GM18867 (cell line): Measurements from ENCODE around the gene HP1BP3.

Experiments
- ATAC-seq: cut with Tn5 transposase; IDR thresholded peaks from one replicate; pipeline ENCODE4 v1.9.1; 2021; ENCODE audit warnings: mild to moderate bottlenecking, moderate library complexity; ENCODE audit not compliant: unreplicated experiment

The HP1BP3 gene

DNA sequence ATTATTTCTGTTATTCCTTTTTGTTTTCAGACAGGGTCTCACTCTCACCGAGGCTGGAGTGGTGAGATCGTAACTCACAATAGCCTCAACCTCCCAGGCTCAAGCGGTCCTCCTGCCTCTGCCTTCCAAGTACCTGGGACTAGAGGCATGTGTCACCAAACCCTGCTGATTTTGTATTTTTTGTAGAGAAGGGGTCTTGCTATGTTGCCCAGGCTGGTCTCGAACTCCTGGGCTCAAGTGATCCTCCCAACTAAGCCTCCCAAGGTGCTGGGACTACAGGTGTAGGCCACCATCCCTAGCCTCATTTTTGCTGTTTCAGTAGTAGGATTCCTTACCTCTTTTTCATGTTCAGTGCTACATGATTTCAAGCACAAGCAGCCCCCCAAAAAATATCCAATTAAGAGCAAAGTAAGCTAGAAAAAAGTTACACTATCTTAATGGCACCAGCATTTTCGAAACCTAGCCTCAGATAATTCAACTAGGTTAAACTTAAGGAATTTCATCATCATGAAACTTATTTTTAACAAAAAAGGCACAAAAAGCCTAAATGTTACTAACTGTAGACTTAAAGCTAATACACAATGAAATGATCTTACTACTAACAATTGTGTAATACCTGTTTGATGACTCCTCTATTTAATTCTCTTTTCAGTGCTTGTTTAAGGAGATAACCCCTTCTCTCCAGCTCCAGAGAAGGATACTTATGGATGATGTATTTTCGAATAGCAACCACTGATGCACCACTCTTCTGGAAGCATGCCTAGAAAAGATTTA, 16.6 kb downstream of the HP1BP3 start:
- ATAC-seq = no peak

DNA sequence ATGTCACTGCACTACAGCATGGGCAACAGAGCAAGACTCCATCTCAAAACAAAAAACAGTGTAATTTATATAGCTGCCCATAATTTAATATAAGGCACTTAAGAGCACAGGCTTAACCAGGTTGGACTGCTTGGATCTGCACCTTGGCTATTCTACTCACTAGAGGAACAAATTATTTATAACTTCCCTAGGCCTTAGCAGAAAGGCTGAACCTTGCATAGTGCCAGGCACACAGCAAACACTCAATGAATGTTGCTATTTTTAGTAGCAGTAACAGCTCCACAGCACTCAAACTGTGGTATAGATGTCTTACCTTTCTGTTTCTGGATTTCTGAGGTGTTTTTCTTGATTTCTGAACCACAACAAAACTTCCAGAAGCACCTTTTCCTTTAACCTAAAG, 19.8 kb downstream of the HP1BP3 start:
- no peak for ATAC-seq

DNA sequence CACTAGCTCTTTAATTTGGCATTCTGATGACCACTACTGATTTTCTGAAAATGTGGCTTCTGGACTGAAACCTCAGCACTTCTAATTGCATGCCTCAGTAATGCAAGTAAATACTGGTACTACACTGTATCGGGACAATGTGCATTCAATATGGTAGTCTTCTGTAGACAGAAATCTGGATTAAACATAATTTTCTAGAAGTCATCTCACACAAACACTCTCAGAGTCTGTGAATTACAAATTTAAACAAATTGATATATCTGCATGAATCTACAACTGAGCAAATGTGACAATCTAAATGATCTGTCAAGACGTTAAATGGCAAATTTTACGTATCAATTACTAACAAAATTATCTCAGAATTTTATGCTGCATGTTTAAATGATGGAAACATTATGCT, 23.7 kb downstream of the HP1BP3 start:
- ATAC-seq = no peak

DNA sequence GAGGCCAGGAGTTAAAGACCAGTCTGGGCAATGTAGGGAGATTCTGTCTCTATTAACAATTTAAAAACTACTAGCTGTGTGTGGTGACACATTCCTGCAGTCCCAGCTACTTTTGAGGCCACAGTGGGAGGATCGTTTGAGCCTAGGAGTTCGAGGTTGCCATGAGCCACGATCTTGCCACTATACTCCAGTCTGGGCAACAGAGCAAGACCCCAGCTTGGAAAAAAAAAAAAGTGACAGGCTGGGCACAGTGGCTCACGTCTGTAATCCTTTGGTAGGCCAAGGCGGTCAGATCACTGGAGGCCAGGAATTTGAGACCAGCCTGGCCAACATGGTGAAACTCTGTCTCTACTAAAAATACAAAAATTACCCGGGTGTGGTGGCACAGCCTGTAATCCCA, 26.8 kb downstream of the HP1BP3 start:
- ATAC-seq = no peak

DNA sequence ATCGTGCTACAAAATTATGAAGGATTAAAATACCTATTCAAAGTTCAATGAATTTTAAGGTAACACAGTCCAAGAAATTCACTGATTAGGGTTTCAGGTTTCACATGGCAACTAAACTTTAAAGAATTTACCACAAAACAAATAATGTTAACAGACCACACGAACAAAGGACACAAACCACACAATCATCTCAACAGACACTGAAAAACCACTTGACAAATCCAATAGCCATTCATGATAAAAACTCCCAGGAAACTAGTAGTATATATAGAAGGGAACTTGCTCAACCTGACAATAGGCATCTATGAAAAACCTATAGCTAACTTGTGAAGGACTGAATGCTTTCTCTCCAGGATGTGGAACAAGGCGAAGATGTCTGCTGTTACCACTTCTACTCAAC, 33.5 kb downstream of the HP1BP3 start:
- ATAC-seq = no peak

DNA sequence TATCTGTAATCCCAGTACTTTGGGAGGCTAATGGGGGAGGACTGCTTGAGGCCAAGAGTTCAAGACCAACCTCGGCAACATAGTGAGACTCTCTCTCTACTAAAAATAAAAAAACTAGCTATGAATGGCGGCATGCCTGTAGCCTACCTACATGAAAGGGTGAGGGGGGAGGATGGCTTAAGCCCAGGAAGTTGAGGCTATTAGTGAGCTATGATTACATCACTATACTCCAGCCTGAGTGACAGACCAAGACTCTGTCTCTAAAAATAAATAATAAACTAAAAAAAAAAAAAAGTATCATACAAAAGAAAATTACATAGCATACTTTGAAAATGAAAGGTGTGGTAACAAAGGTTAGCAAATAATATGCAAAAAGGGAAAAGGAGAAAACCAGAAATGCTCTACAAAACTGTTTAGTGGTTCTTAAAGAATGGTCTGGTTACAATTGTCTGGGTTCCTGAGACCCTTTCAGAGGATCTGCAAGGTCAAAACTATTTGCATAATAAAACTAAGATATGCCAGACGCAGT, 35.6 kb downstream of the HP1BP3 start:
- no peak for ATAC-seq

DNA sequence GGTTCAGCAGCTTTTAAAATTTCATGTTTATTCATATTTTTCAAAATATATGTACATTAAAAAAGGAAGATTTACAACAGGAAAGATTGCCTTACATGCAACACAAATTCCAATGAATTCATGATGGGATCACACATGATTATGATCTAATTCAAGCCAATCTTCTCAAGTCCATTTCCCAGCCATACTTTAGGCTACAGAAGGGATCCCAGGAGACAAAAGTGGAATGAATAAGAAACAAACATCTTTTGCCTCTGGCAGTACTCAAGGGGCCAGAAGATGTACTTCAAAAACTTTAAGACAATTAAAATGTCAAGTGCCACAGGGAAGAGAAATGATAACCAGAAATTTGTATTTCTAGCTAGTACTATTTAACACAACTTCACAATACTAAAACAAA, 44.4 kb downstream of the HP1BP3 start:
- ATAC-seq = no peak

DNA sequence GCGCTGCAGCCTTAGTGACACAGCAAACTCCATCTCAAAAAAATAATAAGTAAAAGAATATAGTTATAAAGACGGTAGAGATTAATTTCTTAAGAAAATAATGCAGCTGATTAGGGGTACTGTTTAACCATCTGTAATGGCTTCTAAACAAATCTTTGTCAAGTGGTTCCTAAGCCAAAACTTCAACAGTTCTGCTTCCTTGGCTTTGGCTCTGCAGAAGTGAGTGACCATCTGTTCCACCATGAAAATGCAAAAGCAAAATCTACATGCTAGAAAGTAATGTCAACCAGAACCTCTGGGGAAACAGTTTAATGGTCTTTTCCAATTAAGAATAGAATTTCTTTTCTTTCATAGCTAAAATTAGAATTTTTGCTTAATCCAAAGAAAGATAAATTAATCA, 46.3 kb downstream of the HP1BP3 start:
- no peak for ATAC-seq

DNA sequence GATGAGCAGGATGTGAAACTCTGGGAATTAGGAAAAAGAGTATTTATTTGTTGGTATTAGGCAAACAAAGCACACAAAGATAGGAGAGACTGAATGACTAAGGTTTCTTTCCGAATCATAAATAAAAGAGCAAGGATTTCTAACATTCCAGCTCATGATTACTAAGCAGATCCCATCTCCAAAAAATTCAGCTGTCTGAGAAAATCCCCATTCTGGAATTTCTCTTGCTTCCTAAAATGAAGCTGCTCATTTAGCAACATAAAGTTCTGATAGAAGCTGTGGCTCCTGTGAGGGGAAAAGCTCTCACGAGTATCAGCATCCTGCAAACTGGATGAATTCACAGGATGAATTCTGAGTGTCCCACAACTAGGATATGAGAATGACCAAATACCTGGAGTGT, 47.9 kb downstream of the HP1BP3 start:
- no peak for ATAC-seq

DNA sequence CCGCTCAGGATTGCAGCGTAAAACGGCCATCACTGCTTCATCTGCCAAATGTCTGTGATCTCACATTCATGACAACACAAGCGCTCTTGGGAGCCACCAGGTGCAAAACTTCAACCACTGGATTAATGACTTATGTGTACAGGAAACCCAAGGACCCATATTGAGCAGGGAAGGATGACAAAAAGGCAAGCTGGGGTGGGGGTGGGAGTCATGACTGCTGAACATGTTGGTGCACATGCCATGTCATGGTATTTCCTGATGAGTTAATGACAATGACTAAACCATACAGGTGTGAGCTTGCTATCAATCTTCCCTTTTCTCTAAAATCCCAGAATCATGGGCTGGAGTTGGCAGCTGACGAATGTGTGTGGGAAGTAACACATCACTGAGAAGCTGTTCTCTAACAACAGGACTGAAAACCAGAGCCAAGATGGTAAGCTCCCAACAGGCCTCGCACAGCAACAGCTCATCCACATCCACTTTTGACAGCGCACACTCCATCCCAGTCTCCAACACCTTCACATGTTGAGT, 51.5 kb downstream of the HP1BP3 start:
- ATAC-seq = no peak

DNA sequence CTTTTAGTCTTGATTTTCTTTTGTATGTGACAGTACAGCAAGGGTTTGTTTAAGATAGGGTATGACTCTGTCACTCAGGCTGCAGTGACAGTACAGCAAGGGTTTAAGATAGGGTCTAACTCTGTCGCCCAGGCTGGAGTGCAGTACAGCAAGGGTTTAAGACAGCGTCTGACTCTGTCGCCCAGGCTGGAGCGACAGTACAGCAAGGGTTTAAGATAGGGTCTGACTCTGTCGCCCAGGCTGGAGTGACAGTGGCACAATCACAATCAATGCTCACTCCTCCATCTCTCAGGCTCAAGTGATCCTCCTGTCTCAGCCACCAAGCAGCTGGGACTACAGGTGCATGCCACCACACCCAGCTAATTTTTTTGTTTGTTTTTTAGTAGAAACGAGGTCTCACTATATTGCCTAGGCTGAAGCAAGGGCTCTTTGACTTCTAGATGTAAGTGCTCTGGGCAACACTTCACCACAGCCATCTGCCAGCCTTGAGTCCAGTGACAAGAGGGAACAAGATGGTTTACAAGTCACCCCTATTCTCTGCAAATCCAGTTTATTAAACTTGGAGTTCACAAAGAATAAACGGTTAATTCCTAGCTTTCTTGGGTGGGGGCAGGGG, 53.6 kb downstream of the HP1BP3 start:
- ATAC-seq = no peak

DNA sequence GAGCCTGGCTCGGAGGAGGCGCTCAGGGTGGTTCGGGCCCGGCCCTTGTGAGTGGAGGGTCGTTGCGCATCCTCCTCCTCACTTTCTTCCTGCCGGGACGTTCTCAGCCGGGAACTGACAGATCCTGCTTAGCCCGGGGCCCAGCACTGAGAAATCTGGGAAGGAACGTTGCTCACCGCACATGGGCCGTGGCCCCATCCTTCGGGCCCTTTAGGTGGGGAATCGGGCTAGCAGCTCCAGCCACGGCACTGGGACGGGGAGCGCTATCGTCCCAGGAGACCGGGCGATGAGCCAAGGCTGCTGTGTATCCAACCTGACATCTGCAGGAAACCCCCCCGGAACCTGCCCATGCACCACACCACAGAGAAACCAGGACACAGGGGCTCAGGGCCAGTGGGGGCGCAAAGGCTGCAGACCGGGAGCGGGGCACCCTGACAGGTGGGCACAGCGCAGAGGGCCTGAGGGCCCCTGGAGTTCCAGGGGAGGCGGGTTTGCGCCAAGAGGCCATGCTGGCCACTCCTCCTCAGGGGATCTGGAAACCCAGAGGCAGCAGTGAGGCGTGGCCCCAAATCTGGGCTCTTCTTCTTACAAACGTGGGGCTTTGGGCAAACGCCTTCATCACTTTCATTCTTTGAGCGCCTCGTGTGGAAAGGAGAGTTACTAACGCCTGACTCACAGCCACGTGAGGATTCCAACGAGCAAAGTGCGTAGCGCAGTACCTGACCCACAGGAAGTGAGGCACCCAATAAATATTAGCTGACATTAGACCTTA, 54.3 kb downstream of the HP1BP3 start, which contains the start of gene SH2D5:
Gene SH2D5, minus strand, starts transcription at position 116 of the 772 bp plus-strand sequence. CDS start 4,659 bp downstream, outside the sequence.
- ATAC-seq = peak; percentile 49

DNA sequence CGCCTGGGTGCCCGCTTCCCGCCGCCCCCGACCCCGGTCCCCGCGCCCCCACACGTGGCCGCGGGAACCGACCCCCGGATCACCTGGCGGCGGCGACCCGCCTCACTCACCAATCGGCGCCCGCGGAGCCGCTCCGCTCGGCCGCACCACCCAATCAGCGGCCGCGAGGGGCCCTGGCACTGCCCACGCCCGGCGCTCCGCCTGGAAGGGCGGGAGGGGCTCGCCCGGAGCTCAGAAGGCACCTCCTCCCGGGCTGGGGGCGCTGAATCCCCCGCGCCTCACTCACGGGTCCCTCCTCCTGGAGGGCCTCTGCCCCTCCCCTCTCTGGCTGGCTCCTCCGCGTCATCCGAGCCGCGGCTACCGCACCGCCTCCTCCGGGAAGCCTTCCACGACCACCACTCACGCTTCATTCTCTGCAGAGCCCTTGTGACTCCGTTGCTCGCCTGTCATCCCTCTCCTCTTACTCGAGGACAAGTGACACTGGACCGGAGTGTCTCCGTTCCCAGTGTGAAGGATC, 55.0 kb downstream of the HP1BP3 start:
- ATAC-seq = peak; percentile 63

DNA sequence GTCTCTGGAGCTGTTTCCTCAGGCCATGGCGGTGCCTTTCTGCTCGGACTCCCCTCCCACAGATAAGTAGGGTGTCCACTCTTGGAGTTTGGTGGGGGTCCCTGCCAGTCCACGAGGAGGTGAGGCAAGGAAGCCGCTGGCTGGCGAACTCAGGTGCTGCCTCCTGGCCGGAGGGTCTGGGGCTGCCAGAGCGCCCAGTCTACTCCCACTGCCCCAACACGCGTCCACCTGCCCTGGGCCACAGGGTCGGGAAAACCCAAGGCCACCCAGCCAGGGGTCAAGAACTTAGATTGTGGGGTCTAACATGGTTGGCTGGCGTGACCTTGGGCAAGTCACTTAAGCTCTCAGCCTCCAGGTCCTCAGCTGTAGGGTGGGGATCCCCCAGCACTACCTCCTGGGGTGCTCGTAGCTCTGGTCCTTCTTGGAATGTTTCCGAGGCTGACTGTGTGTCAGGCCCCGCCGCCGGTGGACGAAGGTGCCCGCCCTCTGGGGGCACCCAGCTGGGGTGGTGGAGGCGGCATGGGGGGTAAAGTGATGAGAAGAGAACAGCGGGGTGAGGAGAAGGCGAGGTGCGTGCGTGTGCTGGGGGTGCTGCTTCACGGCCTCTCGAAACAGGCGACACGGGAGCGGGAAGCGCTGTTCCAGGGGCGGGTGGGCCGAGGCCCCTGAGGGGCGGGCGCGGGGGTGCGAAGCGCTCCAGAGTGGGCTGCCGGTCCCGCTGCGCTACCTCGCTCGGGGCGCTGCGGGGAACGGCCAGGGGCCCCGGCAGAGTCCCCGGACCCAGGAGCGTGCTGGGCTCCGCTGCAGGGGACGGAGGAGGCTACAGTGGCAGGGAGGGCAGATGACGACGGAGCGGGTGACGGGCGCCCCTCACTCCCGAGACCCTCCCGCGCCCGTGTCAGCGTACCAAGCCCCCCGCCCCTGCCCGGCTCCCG, 55.8 kb downstream of the HP1BP3 start:
- ATAC-seq = peak; percentile 11

DNA sequence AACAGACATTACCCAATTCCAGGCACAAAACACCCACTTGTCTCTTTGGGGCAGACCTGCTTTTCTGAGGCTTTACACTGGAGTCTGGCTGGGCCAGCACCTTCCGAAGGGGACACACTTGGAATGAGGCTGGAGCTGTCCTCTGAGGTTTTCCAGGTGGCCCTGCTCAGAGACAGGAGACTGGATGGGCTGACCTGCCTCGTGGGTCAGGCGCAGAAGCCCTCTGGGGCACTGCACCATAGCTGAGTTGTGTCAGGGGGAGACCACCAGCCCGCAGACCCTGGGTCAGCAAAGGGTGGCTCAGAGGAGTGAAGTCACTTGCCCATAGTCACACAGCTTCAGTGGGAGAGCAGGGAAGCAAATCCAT, 56.4 kb downstream of the HP1BP3 start:
- ATAC-seq = no peak

DNA sequence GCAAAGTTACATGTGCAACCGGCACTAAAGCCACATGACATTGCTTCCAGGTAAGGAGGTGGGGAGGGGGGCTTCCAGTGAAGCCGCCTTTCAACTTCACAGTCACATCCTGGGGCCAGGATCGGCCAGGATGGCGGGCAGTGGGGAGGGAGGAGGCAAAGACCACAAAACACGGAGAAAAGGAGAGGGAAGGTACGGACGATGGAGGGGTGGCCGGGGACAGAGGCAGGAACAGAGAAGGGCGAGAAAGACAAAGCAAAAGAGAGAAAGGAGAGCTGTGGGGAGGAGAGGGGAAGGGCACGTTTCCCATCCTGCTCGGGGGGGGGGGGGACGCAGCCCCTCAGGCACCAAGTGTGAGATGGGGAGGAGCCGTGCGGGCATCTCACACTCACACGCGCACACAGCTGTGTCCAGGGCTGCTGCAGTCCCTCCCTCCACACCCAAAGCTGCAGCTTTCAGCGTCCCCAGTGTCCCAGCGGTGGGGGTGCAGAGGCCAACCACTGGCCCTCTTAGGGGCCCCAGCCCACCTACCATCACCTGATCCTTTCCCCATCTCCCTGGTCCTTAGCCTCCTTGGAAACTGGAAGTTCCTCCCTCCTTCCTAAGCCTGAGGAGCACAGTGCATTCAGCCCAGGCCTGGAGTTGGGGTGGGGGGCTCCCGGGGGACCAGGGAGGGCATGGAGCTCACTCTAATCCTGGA, 57.0 kb downstream of the HP1BP3 start:
- ATAC-seq = no peak

DNA sequence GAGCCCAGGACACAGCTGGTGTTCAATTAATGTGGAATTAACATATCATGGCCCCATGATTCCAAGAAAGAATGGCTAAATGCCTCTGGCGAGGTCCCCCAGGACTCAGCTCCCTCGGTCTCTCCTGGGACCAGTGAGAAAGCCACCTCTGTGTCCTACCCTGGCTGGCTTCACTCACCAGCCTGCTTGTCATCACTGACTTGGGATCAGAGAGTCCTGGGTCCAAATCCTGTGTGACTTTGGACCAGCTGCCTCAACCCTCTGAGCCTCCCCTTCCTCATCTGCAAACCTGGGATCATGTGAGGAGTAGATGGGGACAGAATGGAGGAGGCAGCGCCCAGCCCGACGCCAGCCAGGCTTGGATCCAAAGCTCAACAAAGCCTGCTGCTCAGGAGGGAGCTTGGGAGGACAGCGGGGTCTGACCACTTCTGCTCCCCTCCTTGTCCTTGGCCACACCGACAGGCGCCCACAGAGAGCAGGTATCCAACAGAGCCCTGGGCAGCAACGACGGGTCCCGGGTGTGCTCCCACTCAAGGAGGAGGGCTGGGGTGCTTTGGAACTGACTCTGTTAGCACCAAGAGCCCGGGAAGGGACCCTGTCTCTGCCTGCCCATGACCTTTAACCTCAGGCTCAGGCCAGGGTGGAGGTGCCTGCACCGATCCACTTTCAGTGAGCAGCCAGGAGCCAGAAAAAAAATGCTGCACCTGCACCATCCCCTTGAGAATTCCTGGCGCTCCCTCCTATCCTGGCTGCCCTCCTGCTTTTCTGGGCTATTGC, 57.8 kb downstream of the HP1BP3 start:
- no peak for ATAC-seq

DNA sequence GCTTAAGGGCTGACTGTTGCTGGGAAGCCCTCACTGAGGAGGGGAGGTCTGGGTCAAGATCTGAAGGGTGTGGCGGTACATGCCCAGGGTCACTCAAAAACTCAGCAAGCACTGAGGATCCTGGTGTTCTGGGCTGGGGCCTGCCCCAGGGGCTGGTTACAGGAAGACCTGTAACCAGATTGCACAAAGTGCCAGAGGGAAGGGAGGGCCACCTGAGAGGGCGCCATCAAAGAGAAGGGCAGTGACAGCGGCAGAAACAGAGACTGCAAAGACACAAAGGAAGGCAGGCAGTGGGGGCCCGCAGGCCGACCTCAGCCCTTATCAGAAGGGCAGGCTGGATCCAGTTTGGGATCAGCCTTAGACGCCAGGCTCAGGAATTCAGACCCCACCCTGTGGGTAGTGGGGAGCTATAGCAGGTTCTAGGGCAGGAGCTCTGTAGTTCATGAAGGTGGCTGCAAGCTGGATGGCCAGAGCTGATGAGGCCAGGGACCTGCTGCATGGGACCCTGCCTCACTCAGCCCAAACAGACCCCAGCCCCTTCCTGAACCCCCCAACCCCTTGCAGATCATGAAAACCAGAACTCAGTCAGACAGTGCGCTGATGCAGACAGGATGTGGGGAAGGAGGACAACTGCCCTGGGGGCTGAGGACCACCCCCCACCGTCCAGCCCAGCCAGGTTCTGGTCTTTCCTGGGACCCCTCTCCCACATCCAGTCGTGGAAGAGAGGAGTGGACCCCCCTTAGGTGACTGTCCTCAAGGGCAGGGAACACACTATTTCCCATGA, 58.5 kb downstream of the HP1BP3 start:
- no peak for ATAC-seq
